Effector CD4-positive, alpha-beta T cell (primary cell): Measurements from ENCODE around the gene GPC6.

ENCODE experiments used
- DNase-seq: peaks from one replicate; pipeline ENCODE4 v3.0.0-alpha.2; 2020

The GPC6 gene

DNA sequence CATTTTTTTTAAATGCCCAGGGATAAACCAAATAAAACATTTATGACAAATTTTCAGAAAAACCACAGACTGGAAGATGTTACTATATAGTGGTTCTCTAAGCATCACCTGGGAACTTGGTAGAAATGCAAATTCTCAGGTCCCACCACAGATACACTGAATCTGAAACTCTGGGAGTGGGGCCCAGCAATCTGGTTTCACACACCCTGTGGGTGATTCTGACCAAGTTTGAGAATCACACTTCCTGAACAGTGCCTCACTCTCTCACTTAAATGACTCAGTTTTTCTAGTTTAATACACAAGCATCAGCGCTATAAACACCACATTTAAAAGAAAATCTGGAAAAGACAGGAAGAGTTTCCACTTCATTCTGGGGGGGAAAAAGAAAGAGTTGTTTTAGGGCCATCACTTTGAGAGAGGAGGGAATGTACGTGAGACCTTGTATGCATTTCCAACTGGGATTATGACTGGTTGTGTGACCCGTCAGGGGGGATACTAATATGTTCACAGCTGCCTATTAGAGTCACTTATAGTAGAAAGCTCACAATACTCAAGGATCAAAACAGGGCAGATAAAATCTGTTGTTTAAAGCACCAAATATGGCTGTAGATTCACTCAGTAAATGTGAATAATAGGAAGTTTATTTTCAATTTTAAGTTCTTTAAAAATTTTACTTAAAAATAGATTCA is 567.7 kb downstream of the GPC6 start:
- DNase-seq, result no peak

DNA sequence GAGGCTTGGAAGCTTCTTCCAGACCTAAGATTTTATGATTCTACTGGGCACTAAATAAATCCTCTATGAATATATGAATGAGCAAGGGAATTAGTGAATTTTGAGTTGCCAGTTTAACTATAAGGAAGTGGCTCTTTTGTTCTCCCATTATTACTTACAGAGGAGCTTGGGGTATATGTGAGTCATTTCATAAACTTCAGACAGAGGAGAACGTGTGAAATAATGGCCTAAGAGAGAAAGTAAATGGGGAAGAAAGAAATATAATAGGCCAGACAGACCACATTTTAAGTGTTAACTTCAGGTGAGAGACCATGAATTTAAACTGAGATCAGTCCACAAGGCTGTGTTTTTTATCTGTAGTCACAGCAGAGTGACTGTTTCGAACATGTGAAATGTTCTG is 570.9 kb downstream of the GPC6 start:
- no peak for DNase-seq

DNA sequence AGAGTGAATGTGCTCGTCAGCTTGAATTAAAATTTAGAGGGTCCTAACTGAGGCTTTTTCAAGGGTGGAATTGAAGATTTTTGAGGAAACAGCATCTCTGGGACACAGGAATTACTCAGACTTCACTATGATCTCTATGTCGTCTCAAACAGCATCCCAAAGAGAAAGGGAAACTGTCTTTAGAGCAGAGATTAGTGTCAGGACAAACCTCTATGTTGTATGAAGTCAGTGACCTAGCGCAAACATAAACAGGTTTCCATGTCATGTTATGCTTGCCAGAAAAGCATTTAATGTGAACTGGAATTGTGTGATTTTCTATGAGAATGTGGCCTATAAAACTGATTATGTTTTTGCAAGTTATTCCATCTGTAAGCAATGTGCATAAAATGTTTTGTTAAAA is 573.7 kb downstream of the GPC6 start:
- DNase-seq, result no peak

DNA sequence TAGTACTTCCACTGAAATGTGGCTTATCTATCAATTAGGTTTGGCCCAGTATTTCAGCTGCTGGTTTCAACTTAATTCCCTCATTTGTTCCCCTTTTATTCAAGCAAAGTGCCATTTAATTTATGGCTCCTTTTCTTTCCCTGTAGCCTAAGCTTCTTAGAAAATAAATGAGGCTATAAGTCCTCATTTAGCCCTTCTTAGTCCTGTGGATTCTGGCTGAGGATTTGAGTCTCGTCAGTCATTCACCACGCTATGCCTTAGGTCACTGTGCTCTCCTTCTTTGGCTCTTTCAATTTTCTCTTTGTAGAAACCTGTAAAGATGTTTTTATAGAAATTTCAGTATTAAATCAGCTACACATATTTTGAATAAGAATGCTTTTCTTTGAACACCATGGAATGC is 579.1 kb downstream of the GPC6 start:
- DNase-seq, result no peak

DNA sequence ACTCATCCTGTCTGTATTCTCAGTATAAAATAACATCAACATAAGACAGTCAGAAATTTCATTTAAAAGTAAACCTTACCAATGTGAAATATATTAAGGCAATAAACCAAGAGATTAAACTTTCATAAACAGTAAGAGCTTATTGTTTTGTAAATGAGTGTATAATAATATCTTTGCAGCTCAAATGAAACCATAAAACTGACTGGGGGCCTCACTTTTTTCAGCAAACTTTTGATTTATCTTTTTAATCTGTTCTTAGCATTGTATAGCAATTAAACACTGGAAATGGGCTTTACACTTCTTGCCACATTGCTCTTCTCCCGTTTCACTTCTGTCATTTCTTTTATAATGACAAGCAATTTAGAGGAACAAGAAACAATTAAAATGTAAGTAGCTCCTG is 580.3 kb downstream of the GPC6 start:
- DNase-seq, result no peak

DNA sequence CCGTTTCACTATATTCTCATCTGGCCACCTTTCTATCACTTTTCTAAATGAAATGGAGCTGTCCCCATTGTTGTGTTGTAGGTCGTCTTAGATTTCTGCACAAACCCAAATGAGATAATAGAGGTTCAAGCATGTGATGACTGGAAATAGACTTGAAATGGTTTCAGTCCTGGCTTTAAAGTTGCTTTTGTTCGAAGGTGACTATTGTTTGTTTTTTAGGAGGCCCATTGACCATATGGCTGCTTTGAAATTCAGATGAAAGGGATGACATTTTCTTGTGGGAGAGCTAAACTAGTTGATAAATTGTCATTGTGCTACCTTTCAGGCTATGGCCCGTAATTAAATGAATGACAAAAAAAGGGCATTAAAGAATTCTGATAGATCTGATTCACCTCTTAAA is 583.7 kb downstream of the GPC6 start:
- no peak for DNase-seq

DNA sequence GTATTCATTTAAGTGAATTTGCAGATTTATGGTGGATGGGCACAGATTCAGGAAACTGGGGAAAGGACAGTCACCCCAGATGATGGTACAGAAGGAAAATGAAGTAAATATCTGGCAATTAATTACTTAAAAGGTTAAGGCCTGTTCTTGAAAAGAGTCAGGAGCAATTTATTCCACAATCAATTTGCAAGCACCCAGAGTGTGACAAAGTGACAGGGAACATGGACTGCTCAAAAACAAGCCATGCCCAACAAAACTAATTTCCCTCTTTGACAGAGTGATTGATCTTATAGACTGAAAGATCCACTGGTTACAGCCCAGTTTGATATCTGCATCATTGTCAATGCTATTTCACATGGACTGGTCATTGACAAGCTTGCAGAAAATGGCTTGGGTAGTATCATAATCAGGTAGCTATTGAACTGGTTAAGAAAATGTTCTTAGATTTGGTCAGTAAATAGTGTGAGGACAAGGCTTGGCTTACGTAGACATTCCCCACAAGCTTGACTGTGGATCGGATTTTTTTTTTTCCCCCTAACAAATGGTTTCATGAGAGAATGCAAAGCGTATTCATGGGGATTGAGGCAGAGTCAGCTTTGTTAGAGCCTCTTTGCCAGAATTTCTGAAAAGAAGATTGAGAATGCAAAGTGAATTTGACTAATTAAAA is 584.6 kb downstream of the GPC6 start:
- no peak for DNase-seq

DNA sequence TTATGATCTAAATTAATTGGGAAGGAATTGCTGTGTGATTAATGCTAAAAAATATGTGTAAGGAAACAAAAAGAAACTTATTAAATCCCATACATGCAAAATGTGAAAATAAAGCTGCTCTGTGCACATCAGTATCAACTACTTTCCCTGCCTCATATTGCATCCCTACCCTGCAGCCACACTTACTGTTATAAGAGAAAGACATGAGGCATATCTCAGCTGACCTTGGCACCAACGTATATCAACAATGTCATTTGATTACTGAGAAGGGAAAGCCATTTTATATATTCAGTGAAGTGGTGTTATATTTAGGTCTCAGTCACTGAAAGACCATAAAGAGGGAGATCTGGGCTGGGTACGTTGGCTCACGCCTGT is 585.1 kb downstream of the GPC6 start:
- no peak for DNase-seq

DNA sequence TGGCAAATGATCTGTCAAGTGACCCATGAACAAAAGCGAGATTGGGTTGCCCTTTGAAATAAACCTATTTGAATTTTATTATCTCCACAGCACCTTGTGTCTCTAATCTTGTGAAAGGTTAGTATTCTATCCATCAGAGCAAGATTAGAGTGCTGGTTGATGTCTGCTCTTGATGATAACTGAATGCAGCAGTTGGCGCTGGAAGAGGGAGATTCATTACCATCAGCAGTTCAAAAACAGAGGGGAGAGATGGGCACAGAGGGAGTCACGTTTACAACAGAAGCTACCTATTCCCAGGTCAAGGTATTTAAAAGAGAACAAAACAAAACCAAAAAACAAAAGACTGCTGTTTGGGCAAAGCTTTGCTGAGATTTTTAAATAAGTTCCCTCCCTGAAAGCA is 588.1 kb downstream of the GPC6 start:
- DNase-seq, result no peak

DNA sequence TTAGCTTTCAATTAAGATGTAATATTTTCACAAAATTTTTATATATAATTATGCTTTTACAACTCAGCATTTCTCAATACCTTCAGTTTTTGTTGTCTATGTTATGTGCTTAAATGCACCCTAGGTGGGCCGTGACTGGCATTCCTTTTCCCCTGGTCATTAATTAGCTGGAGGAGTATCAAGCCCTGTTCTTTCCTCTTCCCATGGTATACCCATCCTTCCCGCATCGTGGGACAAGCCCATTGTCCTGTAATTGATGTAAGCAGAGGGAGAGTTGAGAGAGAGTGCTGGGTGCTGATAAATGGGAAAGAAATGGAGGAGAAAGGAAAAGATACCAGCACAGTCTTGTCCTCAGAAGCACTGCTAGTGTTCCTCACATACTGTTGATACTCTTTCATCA is 591.7 kb downstream of the GPC6 start:
- DNase-seq, result no peak

DNA sequence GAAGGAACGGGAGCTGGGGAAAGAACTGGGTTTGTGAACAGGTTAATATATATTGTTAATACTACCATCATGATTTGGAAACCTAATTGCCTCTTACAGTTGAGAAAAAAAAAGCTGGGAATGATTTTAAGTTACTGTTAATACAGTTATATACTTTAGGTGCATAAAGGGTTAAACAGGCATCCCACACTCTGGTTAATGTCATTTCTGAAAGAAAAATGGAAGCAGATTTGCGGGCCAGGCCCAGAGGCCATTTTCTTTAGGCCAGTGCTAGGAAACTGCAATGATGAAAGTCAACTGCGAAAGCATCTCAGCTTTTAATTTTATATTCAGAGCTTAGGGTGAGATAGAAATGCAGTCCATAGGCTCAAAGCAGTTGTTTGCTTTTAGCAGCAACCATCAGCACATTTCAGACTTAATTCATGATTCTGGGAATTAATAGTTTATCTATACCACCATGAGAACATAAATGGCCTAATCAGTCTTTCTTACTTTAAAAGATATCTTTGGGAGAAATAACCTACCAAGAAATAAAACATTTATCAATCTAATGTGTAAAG is 592.8 kb downstream of the GPC6 start:
- DNase-seq, result no peak

DNA sequence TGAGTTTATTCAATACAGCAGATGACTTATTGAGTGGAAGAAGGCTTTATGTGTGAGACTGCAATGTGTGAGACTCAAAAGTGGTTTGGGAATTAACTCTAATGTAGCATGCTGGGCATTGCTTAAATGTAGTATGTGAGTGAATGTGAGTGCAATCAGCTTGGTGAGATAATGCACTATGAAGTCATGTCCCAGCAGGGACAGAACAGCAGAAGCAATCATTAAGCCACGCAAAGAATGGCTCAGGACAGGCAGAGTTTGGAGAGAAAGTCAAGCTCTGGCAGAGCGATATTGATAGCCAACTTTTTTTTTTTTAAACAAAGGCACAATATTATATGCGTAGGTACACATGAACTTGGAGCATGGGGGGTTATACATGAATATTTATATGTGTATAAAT is 597.7 kb downstream of the GPC6 start:
- DNase-seq, result no peak

DNA sequence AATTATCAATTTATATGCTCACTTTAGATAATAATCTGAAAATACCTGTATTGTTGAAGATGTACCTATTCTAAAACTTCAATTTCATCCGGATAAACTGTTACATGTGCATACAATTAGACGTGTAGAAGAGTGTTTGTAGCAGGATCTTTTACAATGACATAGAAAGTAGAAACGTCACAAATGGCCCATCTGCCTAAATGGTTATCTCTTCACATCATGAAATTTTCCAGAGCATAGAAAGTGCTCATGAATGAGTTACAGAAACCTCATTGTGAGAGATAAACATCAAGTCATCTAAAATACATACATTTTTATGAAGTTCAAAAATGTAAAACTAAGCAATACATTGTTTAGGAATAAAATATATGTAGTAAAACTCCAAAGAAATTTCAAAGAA is 607.4 kb downstream of the GPC6 start:
- no peak for DNase-seq

DNA sequence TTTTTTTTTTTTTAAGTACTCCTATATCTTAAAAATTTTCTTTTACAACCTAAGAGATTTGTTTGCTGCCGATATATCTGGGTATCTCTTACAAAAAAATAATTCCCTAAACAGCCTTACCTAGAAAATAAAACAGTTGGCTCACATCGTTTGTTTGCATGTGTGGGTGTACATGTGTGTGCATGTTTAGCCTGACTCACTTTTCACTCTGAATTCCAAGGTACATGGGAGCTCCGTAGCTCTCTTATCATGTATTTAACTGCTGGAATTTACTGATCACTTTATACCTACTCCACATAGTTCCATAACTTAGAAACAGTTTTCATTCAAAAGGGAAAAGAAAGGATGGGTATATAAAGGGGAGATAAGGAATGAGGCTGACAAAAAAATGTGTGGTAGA is 616.5 kb downstream of the GPC6 start:
- DNase-seq, result no peak

DNA sequence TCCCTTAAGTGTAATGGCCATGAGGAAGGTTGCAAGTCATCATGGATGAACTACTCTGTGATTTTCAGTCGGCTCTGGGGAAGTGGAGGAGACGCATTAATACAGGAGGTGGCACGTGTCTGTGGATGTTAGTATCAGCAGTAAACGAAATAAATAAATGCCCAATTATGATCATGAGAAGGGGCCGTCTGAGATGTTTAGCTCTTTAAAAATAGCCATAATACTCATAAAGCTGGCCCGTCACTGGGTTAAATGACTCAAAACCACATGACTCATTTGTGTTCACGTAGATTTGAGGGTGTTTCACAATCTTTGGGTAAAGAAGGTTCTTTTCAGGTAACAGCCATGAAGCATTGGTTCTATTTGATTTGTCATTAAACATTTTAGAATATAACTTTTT is 620.6 kb downstream of the GPC6 start:
- DNase-seq, result no peak

DNA sequence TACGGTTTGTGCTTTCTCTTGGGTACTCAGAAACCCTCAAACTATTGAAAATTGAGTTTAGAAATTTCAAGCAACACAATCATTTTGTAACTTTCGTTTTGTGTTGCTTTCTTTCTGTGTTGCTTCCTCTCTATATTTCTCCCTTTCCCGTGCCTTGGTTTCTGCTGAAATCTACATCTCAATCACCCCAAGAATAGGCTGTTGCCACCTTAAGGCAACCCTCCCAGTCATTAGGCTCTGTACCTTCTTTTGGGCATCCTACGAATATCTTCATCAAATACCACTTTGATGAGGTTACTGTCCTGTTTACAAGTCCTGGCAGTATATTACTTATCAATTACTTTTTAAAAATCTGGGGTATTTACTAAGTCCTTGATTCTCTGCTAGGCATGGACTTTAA is 621.6 kb downstream of the GPC6 start:
- DNase-seq, result no peak

DNA sequence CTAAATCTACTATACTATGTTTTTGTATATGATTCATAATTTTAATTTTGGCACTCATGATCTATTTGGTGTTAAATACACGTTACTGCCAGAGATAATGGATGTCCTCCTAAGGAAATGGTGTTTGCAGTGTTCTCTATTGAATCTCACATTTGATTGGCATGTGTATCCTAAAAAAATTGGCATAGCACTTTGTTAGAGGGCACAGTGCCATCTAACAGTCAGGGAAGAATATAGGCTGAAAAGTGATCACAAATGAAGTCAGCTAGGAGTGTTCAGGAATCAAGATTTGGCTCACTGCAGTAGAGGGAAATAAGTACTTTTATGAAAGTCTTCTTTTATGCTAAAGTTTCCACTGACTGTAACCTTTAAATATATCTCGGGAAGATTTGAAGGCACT is 624.6 kb downstream of the GPC6 start:
- no peak for DNase-seq

DNA sequence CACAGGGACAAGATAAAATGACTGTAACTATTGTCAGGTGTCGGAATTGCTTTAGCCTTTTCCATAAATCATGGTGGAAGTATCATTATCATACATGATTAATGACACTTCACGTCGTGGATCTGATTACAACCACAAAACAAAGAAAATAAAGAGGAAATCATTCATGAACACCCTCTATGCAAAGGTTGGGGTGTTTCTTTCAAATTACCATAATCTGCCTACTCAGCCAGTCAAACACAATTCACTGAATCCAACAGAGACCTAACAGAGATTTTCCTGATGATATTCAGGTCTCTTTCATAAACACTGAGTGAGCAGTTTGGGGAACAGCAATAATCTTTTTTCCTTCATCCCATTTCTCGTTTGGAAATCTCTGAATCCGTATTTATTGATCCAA is 627.3 kb downstream of the GPC6 start:
- no peak for DNase-seq

DNA sequence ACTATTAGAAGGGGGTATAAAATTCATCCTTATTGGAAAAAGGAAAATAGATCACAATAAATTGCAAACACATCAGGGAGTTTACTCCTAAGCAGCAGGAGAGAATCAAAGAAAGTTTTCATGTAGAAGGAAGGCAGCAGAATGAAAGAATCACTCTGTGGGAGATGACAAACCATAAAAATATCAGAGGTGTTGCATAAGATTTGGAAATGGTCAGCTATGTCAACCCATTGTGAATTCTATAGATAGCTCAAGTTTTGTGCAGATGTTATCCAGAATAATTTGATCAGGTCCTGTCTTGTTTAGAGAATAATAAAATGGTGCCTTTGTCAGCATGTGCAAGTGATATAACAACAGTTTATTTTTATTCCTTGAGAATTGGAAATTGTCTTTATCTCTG is 630.5 kb downstream of the GPC6 start:
- DNase-seq, result no peak

DNA sequence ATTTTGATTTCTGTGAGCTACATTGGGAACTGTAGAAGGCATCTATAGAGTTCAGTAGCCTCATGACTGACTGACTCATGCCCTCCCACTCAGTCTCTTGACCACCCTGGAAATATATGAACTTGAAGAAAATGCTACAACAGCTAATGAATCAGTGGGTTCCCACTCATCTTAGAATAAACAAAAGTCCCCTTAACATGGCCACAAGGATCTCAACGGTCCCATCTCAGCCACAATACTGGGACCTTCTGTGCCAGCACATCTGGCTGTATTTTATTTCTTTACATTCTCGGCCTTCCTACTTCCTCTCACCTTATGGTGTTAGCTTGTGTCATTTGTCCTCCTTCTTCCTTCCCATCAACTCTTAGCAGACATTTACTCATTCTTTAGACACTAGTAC is 633.1 kb downstream of the GPC6 start:
- DNase-seq, result no peak

DNA sequence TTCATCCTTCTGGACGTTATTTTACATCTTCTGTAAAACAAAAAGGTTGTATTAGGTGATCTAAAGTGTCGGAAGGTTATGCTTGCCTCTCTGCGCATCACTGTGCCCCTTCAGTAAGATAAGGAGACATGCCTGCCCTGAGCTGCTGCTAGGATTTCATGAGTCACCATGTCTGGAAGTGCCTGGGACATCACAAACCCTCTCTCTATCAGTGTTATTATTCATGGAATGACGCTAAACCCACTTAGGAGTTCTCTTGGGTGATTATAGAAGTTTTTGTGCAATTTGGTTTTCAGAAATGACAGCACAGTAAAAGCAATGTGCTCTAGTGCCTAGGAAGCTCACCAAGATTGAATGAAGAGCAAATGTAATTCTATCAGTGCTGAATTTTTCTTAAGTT is 635.2 kb downstream of the GPC6 start:
- DNase-seq, result no peak

DNA sequence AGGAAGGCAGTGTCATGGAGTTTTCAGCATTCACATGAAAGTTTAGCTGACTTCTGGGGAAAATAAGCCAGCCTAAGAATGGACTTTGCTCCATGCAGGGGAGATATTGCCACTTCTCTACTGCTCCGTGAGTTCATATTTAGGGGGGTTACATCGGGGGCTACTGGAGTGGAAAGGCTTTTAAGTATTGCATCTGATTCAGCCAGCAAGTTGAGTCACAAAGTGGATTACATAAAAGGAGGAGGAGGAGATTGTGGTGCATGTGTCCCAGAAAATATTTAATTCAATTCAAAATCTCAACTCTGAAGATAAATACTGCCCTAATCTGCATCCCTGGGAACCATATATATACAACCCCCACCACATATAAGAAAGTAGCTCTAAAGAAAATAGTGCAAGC is 635.7 kb downstream of the GPC6 start:
- no peak for DNase-seq

DNA sequence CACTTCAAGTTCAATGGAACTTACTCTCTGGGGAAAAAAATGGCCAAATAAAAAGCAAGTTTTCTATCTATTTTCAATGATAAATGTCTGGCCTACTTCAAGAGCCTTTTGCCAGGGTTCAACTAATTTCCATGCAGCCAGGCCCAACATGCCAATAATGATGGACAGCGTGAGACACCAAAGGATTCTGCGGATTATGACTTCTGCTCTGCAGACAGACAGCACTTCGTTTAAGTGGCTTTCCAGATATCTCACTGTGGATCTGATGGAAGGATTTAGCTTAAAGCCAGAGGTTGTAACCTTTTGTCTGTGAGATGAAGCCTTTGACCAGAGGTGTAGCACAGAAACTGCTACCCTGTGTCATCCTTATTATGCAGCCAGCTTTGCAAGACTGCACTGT is 638.6 kb downstream of the GPC6 start:
- DNase-seq, result no peak

DNA sequence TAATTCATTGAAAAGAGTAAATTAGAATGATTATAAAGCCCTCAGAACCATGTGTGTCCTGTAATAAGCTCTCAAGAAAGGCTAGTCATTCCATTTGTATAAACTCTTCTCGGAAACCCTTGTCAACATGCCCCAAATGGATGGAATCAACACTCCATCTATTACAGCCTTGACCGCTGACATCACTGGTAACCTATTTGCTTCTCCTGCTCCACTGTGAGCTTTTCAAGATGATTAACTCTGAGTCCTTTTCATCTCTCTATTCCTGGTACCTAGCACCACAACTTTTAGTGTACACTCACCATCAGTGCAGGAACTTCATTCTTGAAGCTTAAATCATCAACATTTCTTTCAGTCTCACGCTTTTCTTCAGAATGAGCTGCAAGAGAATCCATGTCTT is 640.9 kb downstream of the GPC6 start:
- DNase-seq, result no peak

DNA sequence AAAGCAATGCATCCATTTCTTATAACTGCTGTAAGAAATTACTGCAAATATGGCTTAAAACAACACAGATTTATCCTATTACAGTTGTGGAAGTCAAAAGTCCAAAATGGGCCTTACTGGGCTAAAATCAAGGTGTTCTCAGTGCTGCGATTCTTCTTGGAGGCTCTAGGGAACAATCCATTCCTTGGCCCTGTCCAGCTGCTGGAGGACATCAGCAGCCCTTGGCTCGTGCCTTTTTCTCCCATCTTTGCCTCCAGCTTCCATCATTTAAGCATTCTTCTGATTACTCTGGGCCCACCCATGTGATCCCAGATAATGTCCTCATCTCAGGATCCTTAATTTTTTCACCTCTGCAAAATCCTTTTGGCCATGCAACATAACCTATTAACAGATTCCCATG is 645.8 kb downstream of the GPC6 start:
- DNase-seq, result no peak
